Duodenal mucosa (tissue), 2 donors: ENCODE data around the gene HNF1A.
"Not testable (repeated sequence)": the region's sequence is repeated elsewhere in the genome, so short reads cannot be mapped to it uniquely, and the experiment has no call there.

Source experiments
- H3K27ac ChIP-seq: one replicate; pipeline ENCODE4 v1.7.0; 2013; ENCODE audit warnings: low read depth, low read length
- H3K27me3 ChIP-seq, 2 donors: one replicate each; pipeline ENCODE4 v1.7.0; 2013; ENCODE audit warnings: low read length in 2 of 2, control low read depth in 1 of 2; ENCODE audit not compliant: insufficient read depth in 2 of 2, control insufficient read depth in 1 of 2
- H3K36me3 ChIP-seq, 2 donors: one replicate each; pipeline ENCODE4 v1.7.0; 2013; ENCODE audit warnings: low read length in 2 of 2, control low read depth in 1 of 2; ENCODE audit not compliant: insufficient read depth in 2 of 2, control insufficient read depth in 1 of 2
- H3K4me1 ChIP-seq, 2 donors: one replicate each; pipeline ENCODE4 v1.7.0; 2013; ENCODE audit warnings: low read length in 2 of 2, control low read depth in 1 of 2; ENCODE audit not compliant: insufficient read depth in 2 of 2, control insufficient read depth in 1 of 2
- H3K4me3 ChIP-seq, 2 donors: one replicate each; pipeline ENCODE4 v1.7.0; 2013; ENCODE audit warnings: low read length in 2 of 2, low read depth in 1 of 2
- H3K9ac ChIP-seq, 2 donors: one replicate each; pipeline ENCODE4 v1.7.0; 2013; ENCODE audit warnings: low read length in 2 of 2, low read depth in 1 of 2
- H3K9me3 ChIP-seq, 2 donors: one replicate each; pipeline ENCODE4 v1.7.0; 2013; ENCODE audit warnings: low read length in 2 of 2, control low read depth in 1 of 2; ENCODE audit not compliant: control insufficient read depth in 1 of 2

Gene HNF1A

GRCh38 chr12:121043067-121043466, 64.7 kb downstream of the HNF1A start:
- Histone ChIP-seq H3K4me1 (peaks cover 0 to 13% of the 10 kb centered on the region in 2 donors), H3K27me3 (no peaks in the 10 kb centered on the region), H3K9ac (no peak overlapping the region), H3K9me3 (no peaks in the 10 kb centered on the region), H3K27ac (no peak overlapping the region), H3K4me3 (no peak overlapping the region), H3K36me3 (no peaks in the 10 kb centered on the region)

GRCh38 chr12:121047400-121047799, 69.1 kb downstream of the HNF1A start:
- not testable (repeated sequence) for H3K4me1 ChIP-seq, H3K9ac ChIP-seq, H3K4me3 ChIP-seq, H3K27ac ChIP-seq, H3K36me3 ChIP-seq, H3K27me3 ChIP-seq, H3K9me3 ChIP-seq

- Histone ChIP-seq H3K36me3 (no peaks in the 10 kb centered on the region), H3K4me1 (no peaks in the 10 kb centered on the region), H3K9me3 (no peaks in the 10 kb centered on the region), H3K9ac (no peak overlapping the region), H3K27ac (no peak overlapping the region), H3K4me3 (no peak overlapping the region), H3K27me3 (no peaks in the 10 kb centered on the region)
Observed at GRCh38 chr12:121048442-121048841, 70.1 kb downstream of the HNF1A start.

GRCh38 chr12:121050725-121051124, 72.4 kb downstream of the HNF1A start:
- Histone ChIP-seq H3K4me1 (no peaks in the 10 kb centered on the region), H3K36me3 (no peaks in the 10 kb centered on the region), H3K4me3 (no peak overlapping the region), H3K9ac (no peak overlapping the region), H3K27me3 (no peaks in the 10 kb centered on the region), H3K9me3 (no peaks in the 10 kb centered on the region), H3K27ac (no peak overlapping the region)
